Mucosa of descending colon (tissue), 3 donors: Measurements from ENCODE around the gene ZYG11B. TPM values are rescaled to one million over a fixed set of nuclear protein-coding genes. Genes with fewer than 3 reads are reported as not detected.
"Not testable (repeated sequence)": the region's sequence is repeated elsewhere in the genome, so short reads cannot be mapped to it uniquely, and the experiment has no call there.

Experiments
- ATAC-seq: fragments of 200-7000 bp; cut with Tn5 transposase; one replicate; pipeline ENCODE4 v1.9.1; 2020; ENCODE audit warnings: mild to moderate bottlenecking, moderate library complexity
- DNase-seq, 3 donors: peaks; one replicate each; pipeline ENCODE4 v3.0.0-alpha.2; 2020
- H3K36me3 ChIP-seq: fragments of 200-600 bp; one replicate; pipeline ENCODE4 v1.8.0; 2021; ENCODE audit warnings: low read depth, mild to moderate bottlenecking
- H3K4me1 ChIP-seq: fragments of 200-600 bp; one replicate; pipeline ENCODE4 v1.8.0; 2021; ENCODE audit warnings: low read depth, mild to moderate bottlenecking
- H3K4me3 ChIP-seq: fragments of 200-600 bp; one replicate; pipeline ENCODE4 v1.8.0; 2021; ENCODE audit warnings: mild to moderate bottlenecking
- H3K9me3 ChIP-seq: fragments of 200-600 bp; one replicate; pipeline ENCODE4 v1.8.0; 2021; ENCODE audit warnings: mild to moderate bottlenecking
- CTCF ChIP-seq: fragments of 200-600 bp; IDR thresholded peaks from one replicate; pipeline ENCODE4 v1.8.0; 2022; ENCODE audit warnings: antibody characterized with exemption, mild to moderate bottlenecking
- intact Hi-C, 2 donors: fragments of 100-400 bp; cut with DNase I in 1 of 2; cut with micrococcal nuclease in 1 of 2; formaldehyde crosslinking; loops; one replicate each; pipeline versions ENCODE4 v1.11.0 to v1.11.1; 2022; cut with DNase I, micrococcal nuclease
- total RNA-seq, 3 donors: library from RNA; stranded (reverse); fragmentation: NEBNext Ultra II Directional in 2 of 3; extraction: Animal tissue kit (Norgen Biotek cat#: 25700) in 2 of 3; gene quantifications; one replicate each; pipeline versions ENCODE4 v1.2.1 to v1.2.4, GENCODE V29; 2021 to 2023
- donor health status: DM: no; HTN: no; CAD: no; lungs with moderate emphysema.
- donor health status: DM: no; HTN: no; CAD: no.
- donor health status: DM: no; HTN: yes; CAD: no.

The ZYG11B gene
- total RNA-seq, 3 donors from 2014 or later, result 28.6 to 56.6 (median 35.7) TPM

DNA sequence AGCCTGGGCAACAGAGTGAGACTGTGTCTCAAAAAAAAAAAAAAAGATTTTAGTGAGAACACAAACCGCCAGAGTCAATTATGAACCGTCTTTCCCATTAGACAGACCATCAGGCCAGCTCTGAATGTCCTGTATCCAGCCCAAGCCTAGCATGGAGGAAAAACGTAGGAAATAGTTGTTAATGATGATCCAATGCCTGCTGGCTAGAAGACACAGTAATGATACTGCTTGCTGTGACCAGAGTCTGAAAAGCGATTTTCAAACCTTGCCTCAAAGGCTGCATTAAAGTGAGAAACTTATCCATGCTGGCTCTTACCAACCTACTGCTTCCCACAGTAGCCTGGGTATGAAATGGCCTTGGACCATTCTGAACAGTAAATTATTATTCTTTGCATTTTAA lies 45.1 kb upstream of the ZYG11B start:
- Histone ChIP-seq H3K36me3 (no peaks in the 10 kb centered on the region), H3K4me1 (no peaks in the 10 kb centered on the region), H3K4me3 (no peak overlapping the region), H3K9me3 (no peaks in the 10 kb centered on the region)
- intact Hi-C loops, result no loop called here
- no peak for ATAC-seq
- DNase-seq, result no peak
- no peak for TF ChIP-seq CTCF

GRCh38 chr1:52683367-52683940 lies 42.8 kb upstream of the ZYG11B start:
- H3K36me3 ChIP-seq, result no peaks in the 10 kb centered on the region
- H3K4me3 ChIP-seq, result no peak overlapping the region
- ATAC-seq (no peak), DNase-seq (no peak)
- no peak for TF ChIP-seq CTCF
- H3K9me3 ChIP-seq, result no peaks in the 10 kb centered on the region
- intact Hi-C loops, result no loop called here
- no peaks in the 10 kb centered on the region for H3K4me1 ChIP-seq

DNA sequence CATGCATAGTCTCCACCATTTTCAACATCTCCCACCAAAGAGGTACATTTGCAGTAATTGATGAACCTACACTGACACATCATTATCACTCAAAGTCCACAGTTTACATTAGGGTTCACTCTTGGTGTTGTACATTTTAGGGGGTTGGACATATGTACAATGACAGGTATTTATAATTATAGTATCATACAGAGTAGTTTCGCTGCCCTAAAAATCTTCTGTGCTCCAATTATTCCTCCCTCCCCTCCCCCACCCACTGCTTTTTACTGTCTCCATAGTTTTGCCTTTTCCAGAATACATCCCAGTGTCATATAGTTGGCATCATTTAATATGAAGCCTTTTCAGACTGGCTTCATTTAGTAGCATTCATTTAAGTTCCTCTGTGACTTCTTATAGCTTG lies 41.7 kb upstream of the ZYG11B start:
- DNase-seq (no peak), ATAC-seq (no peak)
- H3K4me3 ChIP-seq, result no peak overlapping the region

DNA sequence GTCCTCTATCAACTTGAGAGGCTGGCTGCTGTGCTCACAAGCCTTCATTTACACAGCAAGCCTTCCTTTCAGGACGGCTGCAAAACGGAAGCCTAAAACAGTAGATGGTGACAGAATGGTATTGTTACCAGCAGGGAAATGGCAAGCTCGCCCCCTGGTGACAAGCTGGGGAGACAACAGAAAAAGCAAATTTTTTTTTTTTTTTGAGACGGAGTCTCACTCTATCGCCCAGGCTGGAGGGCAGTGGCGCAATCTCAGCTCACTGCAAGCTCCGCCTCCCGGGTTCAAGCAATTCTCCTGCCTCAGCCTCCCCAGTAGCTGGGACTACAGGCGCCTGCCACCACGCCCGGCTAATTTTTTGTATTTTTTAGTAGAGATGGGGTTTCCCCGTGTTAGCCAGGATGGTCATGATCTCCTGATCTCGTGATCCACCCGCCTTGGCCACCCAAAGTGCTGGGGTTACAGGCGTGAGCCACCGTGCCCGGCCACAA lies 39.9 kb upstream of the ZYG11B start:
- peak; percentile 96 for ATAC-seq
- TF ChIP-seq CTCF, result peak; percentile 37
- intact Hi-C loops, result not testable (repeated sequence)

More for the DNA sequence above, 41.7 kb upstream of the ZYG11B start:
- Histone ChIP-seq H3K4me1 (no peaks in the 10 kb centered on the region), H3K36me3 (no peaks in the 10 kb centered on the region), H3K9me3 (no peaks in the 10 kb centered on the region)
- intact Hi-C loops, result no loop called here
- no peak for TF ChIP-seq CTCF

GRCh38 chr1:52686830-52687229 lies 39.4 kb upstream of the ZYG11B start:
- no peak for TF ChIP-seq CTCF
- H3K9me3 ChIP-seq, result no peaks in the 10 kb centered on the region
- H3K36me3 ChIP-seq, result no peaks in the 10 kb centered on the region
- intact Hi-C loops, result no loop called here
- ATAC-seq, result no peak
- H3K4me3 ChIP-seq, result no peak overlapping the region
- no peaks in the 10 kb centered on the region for H3K4me1 ChIP-seq
- DNase-seq, result no peak

More for the DNA sequence above, 39.9 kb upstream of the ZYG11B start:
- not testable (repeated sequence) for H3K4me1 ChIP-seq, H3K4me3 ChIP-seq, H3K9me3 ChIP-seq, H3K36me3 ChIP-seq
- DNase-seq, result peak; percentile 63 to 77 (median 73)

GRCh38 chr1:52691821-52692220 lies 34.4 kb upstream of the ZYG11B start:
- no peak for DNase-seq
- Histone ChIP-seq H3K4me3 (no peak overlapping the region), H3K9me3 (no peaks in the 10 kb centered on the region), H3K4me1 (no peaks in the 10 kb centered on the region), H3K36me3 (peaks cover 6% of the 10 kb centered on the region)
- intact Hi-C loops, result no loop called here
- ATAC-seq, result no peak
- no peak for TF ChIP-seq CTCF
